ENCODE measurements around the gene TWNK.

GRCh38 chr10:101000127-101000914, 13.0 kb downstream of the TWNK start:
- no peak for TF ChIP-seq CTCF (IDR thresholded peaks at IDR 0.05; ENCODE audit: borderline replicate concordance, extremely low read depth, low read length, poor library complexity, severe bottlenecking)
- no peak for TF ChIP-seq EZH2 (IDR thresholded peaks at IDR 0.05; ENCODE audit: borderline replicate concordance, low read depth, low read length, severe bottlenecking)

All from DND-41 (cell line).